Natural killer cell (primary cell): ENCODE results near the gene ZNF530. TPM values are rescaled to one million over a fixed set of nuclear protein-coding genes. Genes with fewer than 3 reads are reported as not detected.
A peak's percentile ranks its signal among the peaks of the same experiment; 100 is the strongest.

ENCODE experiments used
- ATAC-seq, 3 donors: fragments of 150-1000 bp in 2 of 3; fragments of 200-7000 bp in 1 of 3; cut with Tn5 transposase; 1 replicate in 1 of 3; 2 replicates in 2 of 3; pipeline ENCODE4 v1.10.0; 2021; ENCODE audit warnings: mild to moderate bottlenecking in 2 of 3, moderate library complexity in 2 of 3
- DNase-seq, 2 donors: peaks; one replicate each; pipeline versions ENCODE4 v3.0.0 to v3.0.0-alpha.2; 2013 to 2021; ENCODE audit warnings: mixed read lengths in 1 of 2
- H3K27ac ChIP-seq: one replicate; pipeline ENCODE4 v1.5.1; 2013; ENCODE audit warnings: mild to moderate bottlenecking, low read length
- H3K27me3 ChIP-seq: one replicate; pipeline ENCODE4 v1.6.1; 2013; ENCODE audit warnings: low read length; ENCODE audit not compliant: control insufficient read depth, insufficient read depth
- H3K36me3 ChIP-seq: one replicate; pipeline ENCODE4 v1.6.1; 2013; ENCODE audit warnings: low read length; ENCODE audit not compliant: control insufficient read depth, insufficient read depth
- H3K4me1 ChIP-seq: one replicate; pipeline ENCODE4 v1.6.1; 2013; ENCODE audit warnings: low read length; ENCODE audit not compliant: control insufficient read depth, insufficient read depth
- H3K4me3 ChIP-seq: one replicate; pipeline ENCODE4 v1.5.1; 2013; ENCODE audit warnings: low read length
- H3K9me3 ChIP-seq: one replicate; pipeline ENCODE4 v1.6.1; 2013; ENCODE audit warnings: low read length; ENCODE audit not compliant: control insufficient read depth, insufficient read depth
- H3K27ac Mint-ChIP-seq, 2 donors: one replicate each; pipeline ENCODE4 v1.8.0; 2022; ENCODE audit warnings: mild to moderate bottlenecking in 2 of 2, mixed read lengths in 2 of 2, moderate library complexity in 1 of 2
- H3K27me3 Mint-ChIP-seq, 2 donors: one replicate each; pipeline ENCODE4 v1.8.0; 2022; ENCODE audit warnings: low read depth in 2 of 2, mixed read lengths in 2 of 2
- H3K36me3 Mint-ChIP-seq: one replicate; pipeline ENCODE4 v1.8.0; 2022; ENCODE audit warnings: mixed read lengths
- H3K4me1 Mint-ChIP-seq, 2 donors: one replicate each; pipeline ENCODE4 v1.8.0; 2022; ENCODE audit warnings: mixed read lengths in 2 of 2
- H3K4me3 Mint-ChIP-seq: one replicate; pipeline ENCODE4 v1.8.0; 2022; ENCODE audit warnings: mild to moderate bottlenecking, moderate library complexity, mixed read lengths
- H3K9me3 Mint-ChIP-seq, 2 donors: one replicate each; pipeline ENCODE4 v1.8.0; 2022; ENCODE audit warnings: mixed read lengths in 2 of 2
- WGBS: methylation state at CpG from one replicate; pipeline ENCODE4 v1.1.7; 2013; ENCODE audit warnings: missing lambda C conversion rate; ENCODE audit not compliant: insufficient coverage; 5-methylcytosine and 5-hydroxymethylcytosine counted together
- intact Hi-C: fragments of 100-400 bp; cut with micrococcal nuclease; formaldehyde crosslinking; loops from one replicate; pipeline ENCODE4 v1.14.2; 2022
- total RNA-seq, 4 donors: library from RNA; stranded (reverse); fragments of 120-200 nt in 1 of 4; gene quantifications; one replicate each; pipeline versions ENCODE4 v1.2.3 to v1.2.4, GENCODE V29; 2013 to 2022
- TF ChIP-seq, protein P1 (sequence below): fragments of 200-600 bp; IDR thresholded peaks from one replicate; pipeline ENCODE4 v1.8.0; 2022; ENCODE audit warnings: antibody characterized with exemption

Gene ZNF530
- total RNA-seq, 3 donors from 2014 or later (not counting 1 experiment from before 2014, with no cell fraction given), result 5.1 to 8.0 (median 5.6) TPM

- peaks cover 30% of the 10 kb centered on the region for H3K36me3 ChIP-seq
- H3K4me1 ChIP-seq, result peaks cover 19% of the 10 kb centered on the region
- peaks cover 46% of the 10 kb centered on the region for H3K9me3 ChIP-seq
- H3K27ac Mint-ChIP-seq, result peak within 1 kb of the TSS; percentile 59 to 73
- TF ChIP-seq, protein P1, sequence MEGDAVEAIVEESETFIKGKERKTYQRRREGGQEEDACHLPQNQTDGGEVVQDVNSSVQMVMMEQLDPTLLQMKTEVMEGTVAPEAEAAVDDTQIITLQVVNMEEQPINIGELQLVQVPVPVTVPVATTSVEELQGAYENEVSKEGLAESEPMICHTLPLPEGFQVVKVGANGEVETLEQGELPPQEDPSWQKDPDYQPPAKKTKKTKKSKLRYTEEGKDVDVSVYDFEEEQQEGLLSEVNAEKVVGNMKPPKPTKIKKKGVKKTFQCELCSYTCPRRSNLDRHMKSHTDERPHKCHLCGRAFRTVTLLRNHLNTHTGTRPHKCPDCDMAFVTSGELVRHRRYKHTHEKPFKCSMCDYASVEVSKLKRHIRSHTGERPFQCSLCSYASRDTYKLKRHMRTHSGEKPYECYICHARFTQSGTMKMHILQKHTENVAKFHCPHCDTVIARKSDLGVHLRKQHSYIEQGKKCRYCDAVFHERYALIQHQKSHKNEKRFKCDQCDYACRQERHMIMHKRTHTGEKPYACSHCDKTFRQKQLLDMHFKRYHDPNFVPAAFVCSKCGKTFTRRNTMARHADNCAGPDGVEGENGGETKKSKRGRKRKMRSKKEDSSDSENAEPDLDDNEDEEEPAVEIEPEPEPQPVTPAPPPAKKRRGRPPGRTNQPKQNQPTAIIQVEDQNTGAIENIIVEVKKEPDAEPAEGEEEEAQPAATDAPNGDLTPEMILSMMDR, result no peak
- intact Hi-C loops, result loop anchor here (1.0 kb wide), 2 partner anchors 19 to 30 kb away; partner anchors contain the start of genes ZIK1 and ZNF211
- peaks cover 47% of the 10 kb centered on the region for H3K36me3 Mint-ChIP-seq
- H3K4me3 Mint-ChIP-seq, result peak within 1 kb of the TSS; percentile 86
- WGBS, result 3% methylated on average over 64 of the region's 64 CpGs
- ATAC-seq (peak; percentile 96 to 100 (median 99)), DNase-seq (peak; percentile 85 to 95)
- H3K4me1 Mint-ChIP-seq, result peaks cover 31 to 40% of the 10 kb centered on the region in 2 donors
- H3K9me3 Mint-ChIP-seq, result peaks cover 22 to 39% of the 10 kb centered on the region in 2 donors
- peak within 1 kb of the TSS; percentile 87 for H3K4me3 ChIP-seq
- no peaks in the 10 kb centered on the region for H3K27me3 Mint-ChIP-seq
- no peaks in the 10 kb centered on the region for H3K27me3 ChIP-seq
- H3K27ac ChIP-seq, result peak within 1 kb of the TSS; percentile 49
Measured at GRCh38 chr19:57613941-57614743, 14.5 kb downstream of the ZNF530 start, which contains the start of gene ZNF134. Gene ZNF134, plus strand, starts transcription at chr19:57614242. Its CDS starts 5,227 bp downstream, at chr19:57619469.

DNA sequence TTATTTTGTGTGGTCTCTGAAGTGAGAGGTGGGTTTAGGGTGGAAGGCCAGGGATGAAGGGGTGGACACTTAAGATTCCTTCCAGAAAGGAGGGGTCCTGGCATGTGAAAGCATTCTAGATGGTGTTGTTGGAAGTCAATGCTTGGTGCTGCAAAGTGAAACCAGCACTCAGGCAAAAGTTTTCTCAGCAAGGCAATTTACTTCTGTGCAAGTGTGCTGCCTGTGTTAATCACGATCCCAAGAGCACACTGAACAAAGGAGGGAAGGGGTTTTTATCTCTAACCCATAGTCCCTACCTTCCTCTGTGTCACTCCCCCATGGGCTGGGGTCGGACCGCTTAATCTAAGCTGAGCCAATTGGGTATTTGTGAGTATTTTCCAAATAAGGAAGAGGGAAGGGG is 15.7 kb downstream of the ZNF530 start:
- Mint-ChIP-seq H3K4me1 (peaks cover 31 to 40% of the 10 kb centered on the region in 2 donors), H3K36me3 (peaks cover 59% of the 10 kb centered on the region), H3K4me3 (peak overlapping the region; percentile 86), H3K27me3 (no peaks in the 10 kb centered on the region), H3K27ac (peak overlapping the region; percentile 59 to 73), H3K9me3 (peaks cover 26 to 49% of the 10 kb centered on the region in 2 donors)
- DNase-seq, result no peak
- intact Hi-C loops, result no loop called here
- Histone ChIP-seq H3K9me3 (peaks cover 56% of the 10 kb centered on the region), H3K4me1 (peaks cover 19% of the 10 kb centered on the region), H3K36me3 (peaks cover 42% of the 10 kb centered on the region), H3K27ac (no peak overlapping the region), H3K27me3 (no peaks in the 10 kb centered on the region), H3K4me3 (no peak overlapping the region)
- ATAC-seq, result no peak
- 100% methylated on average over 1 of the region's 3 CpGs for WGBS
- TF ChIP-seq, protein P1, result no peak

GRCh38 chr19:57620673-57621348 is 21.1 kb downstream of the ZNF530 start:
- DNase-seq (no peak), ATAC-seq (no peak)
- Mint-ChIP-seq H3K4me1 (peaks cover 16 to 18% of the 10 kb centered on the region in 2 donors), H3K27me3 (no peaks in the 10 kb centered on the region), H3K4me3 (no peak overlapping the region), H3K27ac (no peak overlapping the region), H3K9me3 (peaks cover 17 to 35% of the 10 kb centered on the region in 2 donors), H3K36me3 (peaks cover 75% of the 10 kb centered on the region)
- intact Hi-C loops, result no loop called here
- peaks cover 53% of the 10 kb centered on the region for H3K36me3 ChIP-seq
- no peak overlapping the region for H3K27ac ChIP-seq
- 97% methylated on average over 8 of the region's 10 CpGs for WGBS
- no peaks in the 10 kb centered on the region for H3K4me1 ChIP-seq
- H3K27me3 ChIP-seq, result no peaks in the 10 kb centered on the region
- H3K9me3 ChIP-seq, result peaks cover 90% of the 10 kb centered on the region
- TF ChIP-seq, protein P1, result no peak
- no peak overlapping the region for H3K4me3 ChIP-seq
